NCI-H524 treated with DMSO at 0.1 percent for 48 hours (cell line): ENCODE results near the gene SLC35A4.
"Not testable (repeated sequence)": the region's sequence is repeated elsewhere in the genome, so short reads cannot be mapped to it uniquely, and the experiment has no call there.

Experiments used
- DNase-seq: peaks from one replicate; lab custom pipeline; 2025; lab: John Stamatoyannopoulos, UW

Gene SLC35A4

GRCh38 chr5:140557965-140558364 lies 6.7 kb upstream of the SLC35A4 start:
- no peak for DNase-seq

DNA sequence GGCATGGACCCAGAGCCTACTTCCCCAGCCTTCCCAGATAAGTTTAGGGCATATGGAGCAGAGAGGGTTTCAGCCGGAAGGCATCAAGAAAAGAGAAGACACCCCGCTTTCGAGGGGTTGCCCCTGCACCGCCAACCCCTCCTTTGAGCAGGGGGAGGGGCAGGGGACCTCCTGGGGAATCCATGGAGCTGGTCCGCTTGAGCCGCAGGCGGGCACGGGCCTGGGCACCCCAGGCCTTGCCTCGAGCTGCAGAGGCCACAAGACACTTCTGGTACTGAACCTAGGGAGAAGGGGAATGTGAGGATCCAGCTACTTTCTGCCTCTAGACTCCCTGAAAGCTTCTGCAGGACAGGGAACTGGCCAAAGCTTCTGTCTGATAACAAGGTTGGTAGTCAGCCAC lies 6.1 kb upstream of the SLC35A4 start:
- no peak for DNase-seq

GRCh38 chr5:140560227-140560626 lies 4.4 kb upstream of the SLC35A4 start:
- DNase-seq: no peak

DNA sequence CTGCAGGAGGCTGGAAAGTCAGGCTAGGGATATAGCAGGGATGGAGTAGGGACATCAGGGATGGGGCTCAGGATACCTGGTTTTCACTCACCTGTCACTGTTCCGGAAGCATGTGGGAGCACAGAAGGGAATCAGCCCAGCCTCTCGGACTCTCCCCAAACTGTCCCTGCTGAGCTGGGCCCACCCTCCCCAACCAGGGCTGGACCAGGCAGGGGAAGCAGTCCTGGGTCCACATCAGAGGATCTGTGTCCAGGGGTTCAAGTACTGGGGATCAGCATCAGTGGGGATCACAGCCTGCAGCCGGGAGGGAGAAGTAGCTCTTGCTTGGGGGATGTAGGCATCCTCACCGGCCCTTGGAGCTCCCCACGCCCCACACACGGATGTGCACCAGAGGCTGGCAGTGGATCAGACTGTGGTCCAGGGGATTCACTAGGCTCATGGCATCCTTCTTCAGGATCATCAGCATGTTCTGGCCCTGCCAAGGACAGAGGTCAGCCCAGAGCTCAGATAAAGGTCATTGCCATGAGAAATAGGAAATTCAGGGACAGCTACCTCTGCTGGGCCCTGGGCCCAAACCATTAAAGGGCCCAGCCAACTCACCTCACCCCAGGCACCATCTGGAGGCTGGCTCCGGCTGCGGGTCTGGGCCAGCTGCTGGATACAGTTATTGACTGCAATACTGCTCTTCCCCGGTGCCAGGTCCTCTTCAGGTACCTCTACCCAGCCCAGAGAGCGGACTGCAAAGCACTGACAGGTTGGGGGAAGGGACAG lies 2.7 kb upstream of the SLC35A4 start:
- no peak for DNase-seq

DNA sequence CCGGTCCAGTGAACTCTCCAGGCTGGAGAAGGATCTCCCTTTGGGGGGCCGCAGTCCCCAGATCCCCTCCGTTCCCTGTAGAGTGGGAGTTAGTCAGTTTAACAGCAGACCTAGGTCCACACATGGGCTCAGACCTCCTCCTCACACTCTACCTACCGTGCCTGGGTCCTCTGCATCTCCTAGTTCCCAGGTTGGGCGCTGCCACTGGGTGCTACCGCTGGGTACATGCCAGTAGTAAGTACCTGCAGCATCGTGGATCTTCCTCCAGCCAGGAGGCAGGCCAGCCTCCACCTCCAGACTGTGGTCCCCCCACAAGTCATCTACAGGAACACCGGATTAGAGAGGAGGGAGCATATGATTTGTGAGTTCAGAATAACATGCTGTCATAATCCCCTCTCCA lies 1.0 kb upstream of the SLC35A4 start:
- DNase-seq: no peak

- no peak for DNase-seq
Observed at GRCh38 chr5:140565024-140565779, 574 bp downstream of the SLC35A4 start.

DNA sequence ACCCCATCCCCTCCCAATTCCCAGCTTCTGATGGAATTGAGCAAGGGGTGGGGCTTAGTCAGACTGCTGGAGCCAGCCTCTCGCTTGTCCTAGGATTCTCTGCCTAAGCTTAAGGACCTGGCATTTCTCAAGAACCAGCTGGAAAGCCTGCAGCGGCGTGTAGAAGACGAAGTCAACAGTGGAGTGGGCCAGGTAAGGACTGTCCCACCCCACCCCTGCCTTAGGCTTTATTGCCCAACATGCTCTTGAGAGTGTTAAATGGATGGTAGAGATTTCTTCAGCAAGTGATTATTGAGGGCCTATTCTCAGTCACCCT lies 1.1 kb downstream of the SLC35A4 start:
- DNase-seq: no peak

GRCh38 chr5:140566665-140567064 lies 2.0 kb downstream of the SLC35A4 start:
- no peak for DNase-seq

GRCh38 chr5:140567136-140567818 lies 2.6 kb downstream of the SLC35A4 start:
- DNase-seq: no peak

DNA sequence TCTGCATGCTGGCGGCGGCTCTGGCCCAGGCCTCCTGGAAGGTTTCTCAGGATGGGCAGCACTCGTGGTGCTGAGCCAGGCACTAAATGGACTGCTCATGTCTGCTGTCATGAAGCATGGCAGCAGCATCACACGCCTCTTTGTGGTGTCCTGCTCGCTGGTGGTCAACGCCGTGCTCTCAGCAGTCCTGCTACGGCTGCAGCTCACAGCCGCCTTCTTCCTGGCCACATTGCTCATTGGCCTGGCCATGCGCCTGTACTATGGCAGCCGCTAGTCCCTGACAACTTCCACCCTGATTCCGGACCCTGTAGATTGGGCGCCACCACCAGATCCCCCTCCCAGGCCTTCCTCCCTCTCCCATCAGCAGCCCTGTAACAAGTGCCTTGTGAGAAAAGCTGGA lies 3.2 kb downstream of the SLC35A4 start:
- DNase-seq: no peak

- no peak for DNase-seq
Observed at GRCh38 chr5:140568443-140569063, 3.9 kb downstream of the SLC35A4 start.

- no peak for DNase-seq
Observed at GRCh38 chr5:140569197-140569596, 4.6 kb downstream of the SLC35A4 start.

- DNase-seq: no peak
Observed at GRCh38 chr5:140570058-140570457, 5.4 kb downstream of the SLC35A4 start.

GRCh38 chr5:140570488-140570887 lies 5.9 kb downstream of the SLC35A4 start:
- DNase-seq: no peak

- no peak for DNase-seq
Observed at GRCh38 chr5:140571105-140571504, 6.5 kb downstream of the SLC35A4 start.

DNA sequence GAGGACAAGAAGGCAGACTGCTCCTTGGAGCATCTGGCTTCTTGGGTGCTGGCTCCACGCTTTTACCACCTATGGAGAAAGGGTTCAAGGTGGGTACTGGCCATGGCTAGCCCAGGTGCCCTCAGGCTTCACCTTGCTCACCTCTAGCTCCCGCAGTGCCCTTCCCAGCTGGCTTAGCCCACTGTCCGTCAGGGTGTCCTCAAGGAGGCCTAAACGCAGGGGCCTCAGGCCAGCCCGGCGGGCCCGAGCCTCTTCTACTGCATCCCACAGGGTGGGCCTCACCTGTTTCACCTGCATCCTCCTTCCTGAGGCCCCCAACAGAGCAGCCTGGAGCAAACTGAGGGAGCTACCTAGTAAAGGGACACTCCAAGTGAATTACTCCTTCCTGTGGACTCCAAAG lies 9.1 kb downstream of the SLC35A4 start:
- no peak for DNase-seq

DNA sequence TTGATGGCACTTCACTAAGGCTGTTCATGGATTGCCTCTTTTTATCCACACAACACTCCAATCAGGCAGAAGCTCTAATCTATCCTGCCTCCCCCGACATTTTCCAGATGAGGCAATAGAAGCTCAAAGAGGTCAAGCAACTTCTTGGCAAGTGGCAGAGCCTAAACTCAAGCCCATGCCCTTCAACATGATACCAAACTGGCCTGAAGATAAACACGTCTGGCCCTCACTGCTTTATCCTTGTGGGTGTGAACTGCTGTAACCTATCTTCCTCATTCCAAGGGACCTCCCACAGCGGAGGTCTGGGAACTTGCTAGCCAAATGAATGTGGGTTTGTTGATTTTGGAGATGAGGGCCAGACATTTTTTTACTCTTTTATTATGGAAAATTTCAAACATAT lies 9.5 kb downstream of the SLC35A4 start:
- no peak for DNase-seq

- DNase-seq: no peak
Observed at GRCh38 chr5:140575309-140575708, 10.7 kb downstream of the SLC35A4 start.

- no peak for DNase-seq
Observed at GRCh38 chr5:140576776-140577201, 12.2 kb downstream of the SLC35A4 start.

GRCh38 chr5:140579188-140579747 lies 14.6 kb downstream of the SLC35A4 start:
- not testable (repeated sequence) for DNase-seq

DNA sequence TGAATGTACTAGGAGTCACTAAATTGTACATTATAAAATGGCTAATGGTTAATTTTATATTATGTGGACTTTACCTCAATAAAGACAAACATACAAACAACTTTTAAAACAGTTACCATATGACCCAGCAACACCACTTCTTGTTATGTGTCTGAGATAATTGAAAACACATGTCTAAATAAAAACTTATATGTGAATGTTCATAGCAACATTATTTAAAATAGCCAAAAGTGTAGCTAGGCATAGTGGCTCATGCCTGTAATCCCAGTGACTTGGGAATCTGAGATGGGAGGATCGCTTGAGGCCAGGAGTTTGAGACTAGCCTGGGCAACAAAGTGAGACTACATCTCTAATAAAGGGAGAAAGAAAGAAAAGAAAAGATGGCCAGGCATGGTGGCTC lies 22.9 kb downstream of the SLC35A4 start:
- DNase-seq: no peak
